Measurements from ENCODE around the gene C2CD2.

The C2CD2 gene

DNA sequence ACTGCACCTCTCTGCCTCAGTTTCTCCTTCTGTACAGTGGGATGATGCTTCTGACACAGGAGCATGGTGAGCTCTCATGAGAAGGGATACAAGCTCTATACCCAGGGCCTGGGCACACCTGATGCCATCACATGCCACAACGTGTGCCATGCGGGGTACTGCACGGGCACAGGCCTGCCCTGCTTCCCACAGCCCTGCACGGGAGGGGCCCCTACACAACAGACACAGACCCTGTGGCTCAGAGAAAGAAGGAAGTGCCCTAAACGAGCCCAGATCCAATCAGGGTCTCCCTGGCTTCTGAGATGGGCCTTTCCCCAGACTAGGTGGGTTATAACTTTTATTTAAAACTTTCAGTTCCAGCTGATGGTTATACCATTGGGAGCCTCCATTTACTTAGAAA lies 24.6 kb downstream of the C2CD2 start:
- DNase-seq = no peak

DNA sequence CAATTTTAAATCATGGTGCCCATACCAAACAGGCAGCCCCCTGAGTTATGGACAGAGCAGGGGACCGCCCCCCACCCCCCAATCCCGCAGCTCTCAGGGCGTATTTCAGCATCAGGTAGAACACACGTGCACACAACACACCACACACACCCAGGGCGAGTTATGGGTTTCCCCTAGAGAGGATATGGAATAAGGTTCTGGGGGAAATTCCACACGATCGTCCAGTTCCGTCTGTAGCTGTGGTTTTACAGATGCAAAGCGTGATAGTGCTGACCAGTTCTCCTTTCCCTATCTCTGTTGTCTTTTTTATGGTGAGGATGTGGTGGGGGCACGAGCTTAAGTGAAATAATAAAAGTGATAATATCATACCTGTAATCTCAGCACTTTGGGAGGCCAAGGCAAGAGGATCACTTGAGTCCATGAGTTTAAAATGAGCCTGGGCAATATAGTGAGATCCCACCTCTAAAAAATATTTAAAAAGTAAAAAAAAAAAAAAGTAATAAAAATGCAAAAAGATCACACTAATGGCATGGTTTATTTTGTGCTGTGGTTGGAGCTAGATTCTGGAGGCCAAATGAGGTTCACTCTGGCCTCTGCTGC lies 25.1 kb downstream of the C2CD2 start:
- DNase-seq = no peak

DNA sequence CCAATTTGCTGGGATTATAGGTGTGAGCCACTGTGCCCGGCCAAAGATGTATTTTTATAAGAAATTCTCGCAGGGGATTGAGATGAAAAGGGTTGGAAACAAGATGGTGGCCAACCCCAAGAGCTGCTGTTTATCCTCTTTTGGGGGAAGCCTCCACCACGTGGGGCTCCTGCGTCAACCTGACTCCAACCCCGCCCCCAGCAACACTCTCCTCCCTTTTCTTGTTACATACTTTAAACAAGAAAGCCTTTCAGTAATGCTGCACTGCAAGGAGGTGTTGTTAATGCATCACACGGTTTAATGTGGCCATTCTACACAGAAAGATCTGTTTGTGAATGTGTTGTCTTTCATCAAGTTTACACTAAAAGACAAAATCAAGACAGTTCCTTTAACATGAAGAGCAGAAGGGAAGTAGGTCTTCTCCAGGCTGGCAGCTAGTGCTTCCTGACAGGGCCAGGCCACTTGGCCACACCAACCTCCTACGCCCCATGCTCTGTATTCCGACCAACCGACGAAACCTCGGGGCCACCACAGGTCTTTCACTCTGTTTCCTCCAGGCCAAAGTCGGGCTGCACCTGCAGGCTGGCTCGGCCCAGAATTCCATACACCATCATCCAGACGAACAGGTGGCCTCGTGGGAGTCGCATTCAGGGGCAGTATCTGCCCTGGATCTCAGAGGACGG lies 25.9 kb downstream of the C2CD2 start:
- DNase-seq = no peak

DNA sequence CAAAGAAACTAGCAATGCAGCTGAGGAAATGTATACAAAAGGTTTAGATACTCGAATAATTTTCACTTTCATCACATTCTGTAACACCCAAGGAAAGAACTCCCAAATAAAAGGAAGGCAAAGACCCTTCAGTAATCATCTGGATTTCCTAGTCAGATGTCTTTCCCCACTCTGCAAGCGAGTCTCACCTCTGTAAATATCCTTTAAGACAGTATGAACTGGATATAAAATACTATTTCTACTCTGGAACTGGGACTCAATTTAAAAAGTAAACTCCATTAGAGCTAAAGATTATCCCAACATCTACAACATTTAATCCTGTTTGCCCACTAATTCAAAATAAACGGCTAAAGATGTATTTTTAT lies 27.0 kb downstream of the C2CD2 start:
- no peak for DNase-seq

DNA sequence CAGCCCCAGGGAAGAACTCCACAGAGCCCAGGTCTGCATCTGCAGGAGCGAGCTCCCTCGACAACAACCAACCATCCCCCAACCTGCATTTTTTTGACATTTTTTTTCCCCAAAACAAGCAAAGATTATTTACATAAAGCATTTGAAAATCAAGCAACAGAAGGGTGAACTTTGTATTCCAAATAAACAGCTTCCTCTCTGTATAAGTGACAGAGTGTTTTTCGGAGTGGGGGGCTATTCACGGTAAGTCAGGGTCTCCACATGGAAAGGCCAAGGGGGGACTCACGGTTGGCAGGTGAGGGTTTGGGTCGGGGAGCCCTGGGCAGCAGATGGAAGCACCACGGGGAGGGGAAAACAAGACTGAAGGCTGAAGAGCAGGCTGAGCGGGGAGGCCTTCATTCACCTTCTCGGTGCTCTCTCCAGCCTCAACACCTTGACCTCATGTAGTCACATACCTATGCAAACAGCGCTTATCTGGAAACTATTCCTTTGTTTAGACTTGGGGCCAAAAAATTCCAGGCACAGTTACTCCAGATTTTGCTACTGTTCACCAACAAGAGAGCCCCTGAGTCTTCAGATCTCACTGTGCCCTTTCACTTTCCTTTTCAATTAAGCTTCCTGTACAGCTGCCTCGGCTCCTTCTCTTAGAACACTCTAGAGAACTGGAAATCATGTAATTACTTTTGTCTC lies 27.6 kb downstream of the C2CD2 start:
- DNase-seq = peak; percentile 45

DNA sequence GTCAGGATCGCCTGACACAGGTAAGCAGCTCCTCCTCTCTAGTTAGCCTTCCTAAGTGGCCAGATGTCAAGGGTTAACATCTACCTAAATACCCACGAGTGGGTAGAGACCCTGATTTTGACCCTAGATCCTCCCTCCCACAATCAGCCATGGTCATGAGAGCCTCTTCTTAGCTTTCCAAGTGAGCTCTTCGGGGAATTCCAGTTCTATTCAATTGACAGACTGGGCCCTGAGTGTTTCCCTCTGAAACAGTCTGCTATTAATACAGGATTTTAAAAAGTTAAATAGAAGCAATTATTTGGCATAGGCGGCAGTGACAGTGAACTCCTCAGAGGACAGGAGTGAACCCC lies 28.1 kb downstream of the C2CD2 start:
- DNase-seq = no peak

DNA sequence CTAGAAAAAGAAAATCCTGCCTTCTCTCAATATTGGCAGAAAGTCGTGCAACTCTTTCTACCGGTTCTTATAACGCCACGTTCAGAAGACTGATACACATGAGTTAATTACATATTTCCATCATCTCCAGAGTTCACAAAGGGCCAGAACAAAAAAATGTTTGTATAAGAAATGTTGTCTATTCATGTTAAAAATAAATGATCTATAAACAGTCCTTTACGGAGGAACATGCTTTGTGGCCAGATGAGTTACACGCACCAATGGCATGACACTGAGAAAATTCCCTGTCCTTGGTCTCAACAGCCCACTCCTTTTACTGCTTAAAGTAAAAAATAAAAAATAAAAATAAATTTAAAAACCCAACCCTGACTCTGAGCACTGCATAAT lies 29.5 kb downstream of the C2CD2 start:
- DNase-seq = no peak

DNA sequence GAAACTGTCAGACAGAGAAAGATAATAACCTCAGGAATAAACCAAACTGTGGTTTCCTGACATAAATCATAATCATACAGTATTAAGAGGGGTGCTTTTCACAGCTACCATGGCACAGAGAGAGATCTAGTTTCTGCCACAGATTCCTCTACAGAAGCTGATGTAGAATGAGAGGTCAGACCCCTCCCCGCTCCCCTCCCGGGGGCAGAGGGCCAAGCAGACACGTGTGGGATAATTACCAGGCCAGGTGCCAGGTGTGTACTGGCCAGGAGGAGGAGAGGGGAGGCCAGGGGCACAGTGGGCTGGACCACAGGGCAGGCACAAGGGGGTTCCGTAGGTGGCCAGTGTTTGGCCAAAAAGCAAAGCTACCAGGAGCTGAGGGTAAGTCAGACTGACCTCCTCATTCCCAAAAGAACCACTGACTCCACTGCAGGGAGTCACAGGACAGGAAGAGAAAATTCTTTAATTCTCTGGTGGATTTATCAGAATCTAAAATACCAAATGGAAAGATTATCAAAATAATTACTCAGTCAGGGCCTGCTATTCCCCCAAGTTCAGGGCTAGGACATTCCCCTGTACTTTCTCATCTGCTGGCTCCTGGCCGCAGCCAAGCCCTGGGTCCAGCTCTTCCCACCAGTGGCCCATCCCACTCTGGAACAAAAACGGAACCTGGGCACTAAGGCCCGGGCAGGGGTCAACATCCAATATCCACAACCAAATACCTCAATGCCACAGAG lies 30.0 kb downstream of the C2CD2 start:
- no peak for DNase-seq

DNA sequence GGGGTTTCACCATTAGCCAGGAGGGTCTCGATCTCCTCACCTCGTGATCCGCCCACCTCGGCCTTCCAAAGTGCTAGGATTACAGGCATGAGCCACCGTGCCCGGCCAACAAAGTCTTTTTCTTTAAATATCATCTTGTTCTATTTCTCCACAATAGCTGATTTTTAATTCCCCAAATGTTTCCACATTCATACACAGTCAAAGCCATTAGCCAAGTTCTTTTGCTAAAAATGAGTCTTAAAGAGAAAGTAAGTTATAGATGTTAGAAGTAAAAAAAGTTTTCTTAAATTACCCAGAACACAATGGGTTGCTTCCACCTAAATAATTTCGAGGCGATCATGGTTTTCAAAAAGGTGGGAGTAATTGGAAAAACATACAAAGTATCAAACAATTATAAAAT lies 30.6 kb downstream of the C2CD2 start:
- DNase-seq = no peak

DNA sequence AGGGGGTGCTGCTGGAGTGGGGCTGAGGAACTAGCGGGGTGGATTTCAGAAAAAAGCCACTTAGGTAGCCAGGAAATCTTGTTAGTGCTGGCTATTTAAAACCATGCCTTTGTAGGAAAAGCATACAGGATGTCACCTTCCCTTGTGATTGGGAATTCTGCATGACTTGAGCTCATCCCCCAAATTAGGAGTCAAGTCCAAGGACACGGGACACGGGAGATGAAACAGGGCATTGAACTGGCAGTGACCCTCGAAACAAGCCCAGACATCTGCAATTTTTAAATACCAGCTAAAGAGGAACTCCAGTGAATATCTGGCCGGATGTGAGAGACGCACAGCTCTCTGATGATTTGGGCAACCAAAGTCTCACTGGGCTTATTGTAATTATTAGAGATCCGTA lies 32.8 kb downstream of the C2CD2 start:
- no peak for DNase-seq

DNA sequence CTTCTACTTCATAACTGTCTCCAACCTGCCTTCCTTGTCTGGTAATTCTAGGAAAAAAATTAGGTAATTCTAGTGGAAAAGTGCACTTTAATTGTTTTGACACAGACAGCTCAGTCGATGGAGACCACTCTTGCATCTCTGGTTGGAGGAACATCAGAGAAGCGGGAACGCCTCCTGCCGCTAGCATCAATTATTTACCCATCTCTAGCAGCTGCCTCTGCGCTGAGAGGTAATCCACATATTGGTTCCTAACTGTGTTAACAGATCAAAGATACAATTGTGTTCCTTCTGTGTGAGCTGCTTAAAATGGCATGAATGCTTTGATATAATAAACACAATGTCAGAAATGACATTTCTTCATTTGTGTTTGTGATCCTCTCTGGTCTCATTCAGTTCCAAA lies 33.3 kb downstream of the C2CD2 start:
- DNase-seq = no peak

DNA sequence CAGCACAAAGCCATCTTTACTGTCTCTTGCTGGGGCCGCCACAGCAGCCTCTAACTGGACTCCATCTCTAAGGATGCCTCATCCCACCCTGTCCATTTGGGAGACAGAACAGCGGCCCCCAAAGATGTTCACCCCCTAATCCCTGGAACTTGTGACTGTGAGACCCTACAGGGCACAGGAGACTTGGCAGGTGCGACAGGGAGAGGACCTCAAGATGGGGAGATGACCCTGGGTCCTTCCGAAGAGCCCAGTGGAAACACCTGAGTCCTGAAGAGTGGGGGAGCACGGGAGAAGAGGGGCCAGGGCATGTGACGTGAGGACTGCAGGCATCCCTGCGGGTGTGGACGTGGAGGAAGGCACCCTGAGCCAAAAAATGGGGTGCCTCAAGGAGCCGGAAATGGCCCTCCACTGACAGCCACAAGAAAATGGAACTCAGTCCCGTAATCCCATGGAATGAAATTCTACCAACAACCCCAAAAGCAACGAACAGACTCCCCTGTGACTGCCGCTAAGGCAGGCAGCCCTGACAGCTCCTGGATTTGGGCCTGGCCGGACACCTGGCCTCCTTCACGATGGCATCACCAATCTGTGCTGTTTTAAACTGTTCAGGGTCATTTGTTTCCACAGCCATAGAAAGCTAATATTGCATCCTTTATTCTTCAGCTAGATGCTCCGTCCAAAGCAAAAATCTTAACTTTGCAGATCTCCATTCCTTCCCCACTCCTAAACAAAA lies 34.0 kb downstream of the C2CD2 start:
- no peak for DNase-seq

DNA sequence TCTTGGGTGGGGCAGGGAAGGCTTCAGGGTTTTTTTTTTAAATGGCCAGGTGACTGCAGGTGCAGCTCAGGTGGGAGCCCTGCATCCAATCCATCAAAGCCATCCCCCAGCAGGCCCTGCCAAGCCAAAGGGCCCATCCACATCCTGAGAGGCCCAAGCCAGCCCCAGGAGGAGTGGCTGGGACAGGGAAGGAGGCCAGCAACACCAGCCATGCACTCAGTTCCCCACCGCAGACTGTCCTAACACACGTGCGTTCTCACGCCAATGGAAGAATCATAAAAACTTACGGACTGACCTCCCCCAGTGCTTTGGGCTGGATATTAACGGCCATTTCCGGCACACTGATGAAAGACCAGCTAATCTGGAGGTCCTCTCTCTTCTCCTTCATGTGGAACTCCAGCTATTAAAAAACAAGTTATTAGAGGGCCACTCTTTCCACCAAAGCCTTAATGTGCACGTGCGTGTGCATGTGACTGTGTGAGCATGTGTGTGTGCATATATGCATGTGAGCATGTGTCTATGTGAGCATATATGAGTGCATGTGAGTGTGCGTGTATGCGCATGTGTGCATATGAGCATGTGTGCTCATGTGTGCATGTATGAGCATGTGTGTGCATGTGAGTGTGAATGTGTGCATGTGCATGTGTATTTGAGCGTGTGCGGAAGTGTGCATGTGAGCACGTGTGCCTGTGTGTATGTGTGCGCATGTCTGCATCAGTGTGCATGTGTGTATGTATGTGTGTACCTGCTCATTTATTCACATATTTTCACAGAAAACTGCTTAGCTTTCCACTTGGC lies 35.1 kb downstream of the C2CD2 start:
- DNase-seq = no peak

DNA sequence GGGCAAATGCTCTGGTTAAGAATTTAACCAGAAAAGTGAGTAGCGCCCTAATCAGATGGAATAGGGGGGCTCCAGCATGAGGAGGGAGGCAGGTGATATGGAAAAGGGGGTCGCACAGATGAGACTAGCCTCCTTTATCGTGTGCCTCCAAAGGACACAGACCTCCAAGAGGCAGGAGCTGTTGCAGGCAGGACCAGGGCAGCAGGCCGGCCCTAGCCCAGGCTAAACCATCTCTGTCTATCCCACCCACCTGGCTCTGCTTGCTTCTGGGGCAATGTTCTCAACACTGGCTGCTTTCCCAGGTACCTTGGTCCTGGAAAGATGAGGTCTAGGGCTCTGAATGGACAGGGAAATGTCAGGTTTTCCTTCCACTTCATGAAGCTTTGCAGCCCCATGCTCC lies 36.3 kb downstream of the C2CD2 start:
- no peak for DNase-seq

DNA sequence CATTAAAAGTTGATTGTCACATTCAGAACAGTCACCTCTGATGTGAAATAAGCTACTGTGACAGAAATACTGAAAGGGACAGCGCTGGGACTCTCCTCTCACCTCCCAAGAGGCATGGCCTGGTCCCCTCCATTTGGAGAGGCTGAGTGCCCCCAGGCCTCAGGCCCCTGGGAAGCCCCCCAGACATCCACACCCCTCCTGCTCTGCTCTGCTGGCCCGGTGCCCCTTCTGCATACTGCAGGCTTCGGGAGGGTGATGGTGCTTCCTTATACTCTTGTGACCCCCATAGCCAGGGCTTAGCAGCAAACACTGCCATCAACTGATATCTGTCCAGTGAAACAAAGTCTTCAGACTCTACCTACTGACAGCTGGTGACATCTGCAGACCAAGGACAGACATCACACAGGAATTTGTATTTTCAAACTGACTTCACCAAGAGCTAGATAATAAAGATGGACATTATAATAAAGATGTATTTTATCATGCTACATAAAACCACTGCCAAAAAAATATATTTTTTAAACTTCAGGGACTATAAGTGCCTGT lies 36.9 kb downstream of the C2CD2 start:
- DNase-seq = no peak

DNA sequence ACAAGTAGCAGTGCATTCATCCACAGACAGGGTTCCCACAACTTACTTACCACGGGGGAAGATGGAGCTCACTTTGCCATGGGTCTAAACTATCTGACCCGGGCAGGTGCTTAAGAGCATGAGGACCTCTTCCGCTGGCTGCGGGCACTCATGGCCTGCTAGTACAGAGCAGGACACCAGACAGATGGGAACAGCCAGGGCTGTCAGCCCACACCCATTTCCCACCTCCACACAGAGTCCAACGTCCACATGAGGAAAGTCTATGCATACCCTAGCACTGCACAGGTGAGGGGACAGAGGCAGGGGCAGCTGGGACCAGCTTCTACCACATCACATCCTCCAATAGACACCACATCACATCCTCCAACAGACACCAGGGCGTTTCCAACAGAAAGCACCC lies 38.9 kb downstream of the C2CD2 start:
- no peak for DNase-seq

DNA sequence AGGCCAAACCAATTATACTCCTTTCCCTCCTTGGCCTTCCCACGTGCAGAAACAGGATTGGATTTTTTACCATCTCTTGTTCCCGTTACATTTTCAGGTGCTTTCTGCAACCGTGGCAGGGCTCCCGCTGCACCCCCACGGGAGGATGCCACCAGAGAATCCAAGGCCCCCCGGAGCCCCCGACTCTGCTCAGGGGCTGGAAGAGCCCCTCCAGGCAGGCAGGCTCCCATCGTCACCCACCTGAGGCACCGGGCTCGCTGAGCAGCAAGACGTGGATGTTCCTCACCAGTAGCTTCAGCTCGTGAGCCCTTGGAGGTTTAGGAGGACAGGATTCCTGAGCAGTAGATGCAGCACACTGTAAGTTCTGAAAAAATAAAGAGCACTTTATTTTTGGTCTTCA lies 39.5 kb downstream of the C2CD2 start:
- no peak for DNase-seq

DNA sequence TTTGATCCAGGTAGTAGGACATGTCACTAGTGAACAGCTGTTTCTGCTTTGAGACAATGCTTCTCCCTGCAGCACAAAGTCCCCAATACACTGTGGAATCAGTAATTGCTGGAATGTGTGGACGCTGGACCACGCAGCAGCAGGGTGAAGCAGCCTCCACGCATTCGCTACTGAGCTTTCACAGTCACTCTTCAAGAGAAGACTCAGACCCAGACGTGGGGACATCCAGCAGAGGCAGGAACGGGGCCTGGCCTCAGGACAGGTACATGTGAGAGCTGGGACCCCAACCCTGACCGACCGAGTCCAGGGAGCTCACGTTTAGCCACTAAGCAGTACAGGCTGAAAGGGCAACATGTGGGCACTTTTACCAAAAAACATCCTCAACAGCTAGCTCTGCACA lies 40.6 kb downstream of the C2CD2 start:
- no peak for DNase-seq

DNA sequence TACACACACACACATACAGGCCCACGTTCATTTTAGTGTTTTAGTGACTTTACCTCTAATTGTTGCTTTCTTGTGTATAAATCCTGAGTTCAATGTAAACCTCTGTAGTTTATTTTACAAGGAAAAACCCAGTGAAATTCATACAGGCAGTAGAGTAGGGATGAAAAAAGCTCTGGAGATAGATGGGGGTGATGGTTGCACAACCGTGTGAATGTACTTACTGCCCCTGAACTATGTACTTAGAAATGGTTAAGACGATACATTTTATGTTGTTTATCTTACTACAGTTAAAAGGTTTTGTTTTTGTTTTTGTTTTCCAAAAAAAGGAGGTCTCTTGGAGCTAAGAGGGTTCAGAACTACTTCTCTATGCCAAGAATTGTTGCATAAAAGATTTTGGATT lies 45.0 kb downstream of the C2CD2 start:
- DNase-seq = no peak

DNA sequence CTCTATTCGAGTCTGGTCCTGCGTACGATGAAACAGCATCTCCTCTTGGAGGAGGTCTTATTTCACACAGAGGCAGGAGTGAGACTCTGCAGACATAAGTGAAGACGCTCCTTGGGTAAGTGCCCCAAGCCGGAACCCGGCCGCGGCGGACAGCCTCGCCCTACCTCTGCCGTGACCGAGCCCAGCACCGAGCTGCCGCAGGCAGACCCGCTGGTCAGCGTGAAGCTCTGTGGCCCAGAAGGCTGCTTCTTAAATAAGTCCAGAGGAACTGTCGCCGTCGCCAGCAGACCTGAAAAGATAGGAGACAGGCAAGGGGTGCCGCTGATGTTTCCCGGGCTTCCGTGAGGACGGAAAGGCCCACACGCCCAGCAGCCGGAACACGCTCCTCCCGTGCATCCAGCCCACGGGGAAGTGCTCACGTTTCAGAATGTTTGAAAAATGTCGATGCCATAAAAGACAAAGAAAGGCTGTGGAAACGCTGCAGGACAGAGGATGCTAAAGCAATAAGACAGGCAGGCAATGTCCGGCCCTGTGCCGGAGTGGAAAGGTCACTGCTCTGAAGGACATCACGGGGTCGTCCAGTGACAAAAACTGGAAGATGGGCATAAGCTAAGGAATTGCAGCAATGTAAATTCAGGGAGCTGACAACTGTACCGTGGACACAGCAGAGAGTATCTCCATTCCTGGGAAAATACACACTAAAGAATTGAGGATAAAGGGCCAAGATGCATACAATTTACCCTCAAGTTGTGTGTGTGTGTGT lies 46.1 kb downstream of the C2CD2 start:
- no peak for DNase-seq

DNA sequence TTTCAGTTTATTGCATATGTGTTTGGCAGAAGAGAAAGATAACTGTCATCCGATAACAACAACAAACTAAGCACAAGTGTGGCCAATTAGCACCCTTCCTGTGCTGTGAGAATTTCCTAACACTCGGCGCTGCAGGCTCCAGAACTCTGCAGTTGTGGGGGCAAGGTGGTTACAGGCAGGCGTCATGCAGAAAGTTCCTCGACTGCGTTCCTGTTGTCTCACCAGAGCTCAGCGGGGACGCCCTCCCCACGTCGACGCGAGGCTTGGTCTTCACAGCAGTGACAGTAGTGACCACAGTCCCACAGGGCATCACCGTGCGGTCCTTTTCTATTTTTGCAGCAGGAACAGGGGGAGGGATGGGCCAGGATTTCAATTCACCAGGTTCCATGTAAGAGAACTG lies 47.0 kb downstream of the C2CD2 start:
- DNase-seq = no peak

All from DMS79 (cell line).